HG03565 (cell line): ENCODE results near the gene RARA.

Source experiments
- ATAC-seq: cut with Tn5 transposase; IDR thresholded peaks from one replicate; pipeline ENCODE4 v1.9.1; 2021; ENCODE audit warnings: mild to moderate bottlenecking, moderate library complexity; ENCODE audit not compliant: unreplicated experiment

RARA gene

DNA sequence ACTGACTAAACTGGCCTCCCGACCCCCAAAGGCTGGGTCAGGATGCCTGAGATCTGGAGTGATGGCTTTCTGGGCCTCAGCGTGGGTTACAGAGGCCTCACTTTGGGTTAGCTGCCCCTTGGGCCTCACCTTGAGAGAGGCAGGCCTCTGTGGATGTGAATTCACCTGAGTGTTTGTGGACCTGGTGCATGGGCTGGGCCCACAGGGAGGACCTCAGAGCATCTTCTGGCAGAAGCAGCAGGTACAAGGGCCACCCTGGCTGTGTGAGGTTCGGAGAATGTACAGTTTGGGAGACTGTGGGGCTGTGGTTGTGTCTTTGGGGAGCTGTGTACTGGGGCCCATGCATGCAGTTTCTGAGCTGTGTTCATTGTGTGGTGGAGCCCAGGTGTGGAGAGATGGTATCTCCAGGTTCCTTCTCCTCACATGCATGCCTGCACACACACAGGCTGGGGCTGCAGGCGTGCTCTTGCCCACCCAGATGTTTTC lies 18.3 kb downstream of the RARA start:
- no peak for ATAC-seq

DNA sequence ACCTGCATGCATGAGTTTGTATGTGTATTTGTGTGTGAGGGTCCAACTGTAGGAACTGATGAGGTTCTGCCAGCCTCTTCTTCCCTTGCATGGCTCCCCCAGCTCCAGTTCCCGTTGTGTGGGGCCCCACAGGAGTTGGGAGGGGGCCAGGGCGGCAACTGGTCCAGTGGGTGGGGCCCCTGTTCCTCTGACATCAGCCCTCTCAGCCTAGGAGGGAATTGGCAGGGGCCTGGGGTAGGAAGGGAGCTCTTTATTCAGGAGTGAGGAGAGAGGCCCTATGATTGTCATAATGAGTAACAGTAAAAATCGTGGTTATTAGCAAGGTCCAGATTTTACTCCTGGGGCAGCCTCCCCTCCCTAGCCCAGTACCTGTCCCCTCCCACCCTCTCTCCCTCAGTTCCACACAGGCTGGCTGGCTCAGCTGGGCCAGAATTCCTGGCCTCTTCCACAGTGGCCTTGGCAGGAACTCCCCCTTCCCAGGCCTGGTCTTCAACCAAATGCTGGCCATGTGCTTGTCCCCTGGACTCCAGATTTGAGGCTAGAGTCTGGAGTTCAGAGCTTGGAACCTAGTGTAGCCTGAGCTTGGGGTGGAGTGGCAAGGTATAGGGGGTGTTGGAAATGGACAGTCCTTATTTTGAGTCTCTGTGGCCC lies 18.9 kb downstream of the RARA start:
- no peak for ATAC-seq

DNA sequence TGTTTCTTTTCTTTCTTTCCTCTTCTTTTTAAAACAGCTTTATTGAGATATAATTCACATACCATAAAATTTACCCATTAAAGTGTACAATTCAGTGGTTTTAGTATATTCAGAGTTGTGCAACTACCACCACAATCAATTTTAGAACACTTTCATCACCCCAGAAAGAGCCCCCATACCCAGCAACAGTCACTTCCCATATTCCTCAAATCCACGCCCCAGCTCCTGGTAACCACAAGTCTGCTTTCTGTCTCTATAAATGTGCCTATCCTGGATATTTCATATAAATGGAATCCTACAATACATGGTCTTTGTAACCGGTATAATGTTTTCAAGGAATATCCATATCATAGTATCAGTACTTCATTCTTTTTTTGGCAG lies 19.4 kb downstream of the RARA start:
- ATAC-seq = no peak

DNA sequence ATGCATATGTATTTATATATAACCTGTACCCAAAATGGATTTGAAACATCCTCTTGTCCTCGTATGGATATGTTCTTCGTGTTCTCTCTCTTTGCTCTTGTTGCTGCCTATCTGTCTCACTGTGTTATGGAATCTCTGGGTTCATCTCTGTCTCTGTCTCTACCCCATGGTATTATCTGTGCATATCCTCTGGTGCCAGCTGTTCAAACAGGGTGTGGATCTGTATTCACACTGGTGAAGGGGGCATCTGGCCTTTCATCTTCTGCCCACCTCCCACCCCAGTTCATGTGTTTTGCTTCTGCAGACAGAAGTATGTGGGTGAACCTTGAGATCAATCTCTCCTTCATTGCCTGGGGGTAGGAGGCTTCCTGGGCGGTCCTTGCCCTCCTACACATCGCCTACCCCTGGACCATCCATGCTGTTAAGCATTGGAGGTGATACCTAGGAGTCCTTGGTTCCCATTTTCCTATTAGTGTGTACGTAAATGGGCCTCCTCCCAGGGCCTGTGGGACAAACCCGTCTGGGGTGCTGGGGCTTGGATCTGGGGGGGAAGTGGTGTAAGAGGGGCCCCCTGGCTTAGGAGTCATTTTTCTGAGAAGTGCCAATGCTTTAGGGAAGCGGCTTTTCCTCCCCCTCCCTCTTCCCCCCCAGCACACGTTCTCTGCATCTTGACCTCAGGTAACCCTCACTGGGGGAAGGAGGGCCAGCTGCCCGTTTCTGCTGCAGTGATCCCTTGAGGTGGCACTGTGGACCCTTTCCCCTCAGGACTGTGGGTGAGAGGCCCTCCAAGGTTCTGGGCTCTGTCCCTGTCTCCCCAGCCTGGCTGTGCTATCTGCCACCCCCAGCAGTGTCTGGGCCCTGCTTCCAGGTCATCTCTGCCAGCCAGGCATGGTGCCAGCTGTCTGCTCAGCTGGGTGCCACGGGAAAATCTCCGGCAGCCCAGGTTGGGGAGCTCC lies 21.1 kb downstream of the RARA start:
- ATAC-seq = no peak

DNA sequence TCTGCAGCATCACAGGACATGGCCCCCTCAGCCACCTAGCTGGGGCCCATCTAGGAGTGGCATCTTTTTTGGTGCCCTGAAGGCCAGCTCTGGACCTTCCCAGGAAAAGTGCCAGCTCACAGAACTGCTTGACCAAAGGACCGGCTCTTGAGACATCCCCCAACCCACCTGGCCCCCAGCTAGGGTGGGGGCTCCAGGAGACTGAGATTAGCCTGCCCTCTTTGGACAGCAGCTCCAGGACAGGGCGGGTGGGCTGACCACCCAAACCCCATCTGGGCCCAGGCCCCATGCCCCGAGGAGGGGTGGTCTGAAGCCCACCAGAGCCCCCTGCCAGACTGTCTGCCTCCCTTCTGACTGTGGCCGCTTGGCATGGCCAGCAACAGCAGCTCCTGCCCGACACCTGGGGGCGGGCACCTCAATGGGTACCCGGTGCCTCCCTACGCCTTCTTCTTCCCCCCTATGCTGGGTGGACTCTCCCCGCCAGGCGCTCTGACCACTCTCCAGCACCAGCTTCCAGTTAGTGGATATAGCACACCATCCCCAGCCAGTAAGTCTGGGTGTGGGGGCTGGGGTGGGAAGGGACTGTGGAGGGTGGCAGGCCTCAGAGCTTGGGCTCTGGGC lies 22.0 kb downstream of the RARA start:
- ATAC-seq = no peak

DNA sequence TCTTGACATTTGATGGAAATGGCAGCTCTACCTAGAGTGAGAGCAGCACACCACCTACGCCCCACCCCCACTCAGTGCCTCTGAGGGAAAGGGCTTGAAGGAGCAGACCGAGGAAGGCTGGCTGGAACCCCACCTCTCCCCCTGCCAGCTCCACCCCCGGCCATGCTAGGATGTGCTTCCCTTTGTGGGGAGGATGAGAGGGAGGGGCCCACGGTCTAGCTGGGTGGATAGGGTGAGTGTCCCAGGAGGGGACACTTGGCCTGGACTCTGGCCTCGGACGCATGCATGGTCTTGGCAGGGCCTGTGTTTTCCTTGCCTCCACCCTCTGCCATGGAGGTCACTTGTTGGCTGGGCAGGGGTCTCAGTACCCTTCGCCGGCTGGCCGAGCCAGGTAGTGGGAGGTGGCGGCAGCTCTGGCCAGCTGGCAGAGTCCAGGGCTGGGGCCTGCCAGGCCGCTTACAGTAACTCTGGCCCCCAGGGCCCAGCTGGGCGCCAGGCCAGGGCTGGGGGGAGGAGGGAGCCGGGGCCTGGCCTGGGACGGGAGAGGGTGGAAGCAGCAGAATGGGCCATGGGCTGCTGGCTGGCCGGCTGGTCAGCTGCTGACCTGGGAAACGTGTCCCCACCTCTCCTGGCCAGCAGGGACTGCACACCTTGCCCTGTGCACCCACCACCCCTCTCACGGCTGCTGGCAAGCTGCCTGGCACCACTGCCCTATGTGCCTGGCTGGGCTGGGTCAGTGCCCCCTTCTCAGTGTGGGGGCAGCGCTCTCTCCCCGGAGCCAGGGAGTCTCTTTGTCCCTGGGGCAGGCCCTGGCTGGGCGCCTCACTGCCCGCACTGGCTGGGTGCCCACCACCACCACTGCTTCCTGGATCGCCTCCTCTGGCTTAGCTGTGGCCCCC lies 23.0 kb downstream of the RARA start:
- no peak for ATAC-seq

DNA sequence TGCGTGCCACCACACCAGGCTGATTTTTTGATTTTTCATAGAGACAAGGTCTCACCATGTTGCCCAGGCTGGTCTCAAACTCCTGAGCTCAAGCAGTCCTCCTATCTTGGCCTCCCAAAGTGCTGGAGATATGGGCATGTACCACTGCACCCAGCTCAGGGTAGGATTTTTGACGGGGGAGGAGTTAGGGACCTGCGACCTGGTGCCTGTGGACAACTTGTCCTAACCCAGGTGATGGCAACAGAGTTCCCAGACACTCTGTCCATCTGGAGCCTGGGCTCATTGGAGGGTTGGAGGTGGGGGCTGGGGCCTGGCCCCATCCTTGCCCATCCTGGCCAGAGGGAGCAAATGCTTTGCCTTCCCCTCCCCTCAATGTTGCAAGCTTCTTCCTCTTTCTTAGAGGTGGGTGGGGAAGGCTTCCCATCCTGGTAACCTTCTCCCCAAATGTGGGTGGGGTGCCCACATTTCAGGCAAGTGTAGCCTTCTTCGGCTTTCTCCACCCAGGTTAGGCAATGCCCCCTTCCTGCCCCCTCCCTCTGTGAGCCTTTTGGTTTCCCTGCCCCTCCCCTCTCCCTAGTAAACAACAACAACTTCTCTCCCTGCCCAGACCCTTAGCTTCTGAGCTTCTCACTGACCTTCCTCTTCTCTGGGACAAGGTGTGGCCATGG lies 24.9 kb downstream of the RARA start:
- ATAC-seq = no peak

DNA sequence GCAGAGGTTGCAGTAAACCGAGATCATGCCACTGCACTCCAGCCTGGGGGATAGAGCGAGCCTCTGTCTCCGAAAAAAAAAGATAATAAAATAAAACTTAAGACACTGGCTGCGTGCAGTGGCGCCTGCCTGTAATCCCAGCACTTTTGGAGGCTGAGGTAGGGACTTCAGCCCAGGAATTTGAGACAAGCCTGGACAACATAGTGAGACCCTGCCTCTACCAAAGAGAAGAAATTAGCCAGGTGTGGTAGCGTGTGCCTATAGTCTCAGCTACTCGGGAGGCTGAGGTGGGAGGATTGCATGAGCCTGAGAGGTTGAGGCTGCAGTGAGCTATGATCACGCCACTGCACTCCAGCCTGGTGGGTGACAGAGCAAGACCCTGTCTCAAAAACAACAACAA lies 26.6 kb downstream of the RARA start:
- ATAC-seq = no peak

DNA sequence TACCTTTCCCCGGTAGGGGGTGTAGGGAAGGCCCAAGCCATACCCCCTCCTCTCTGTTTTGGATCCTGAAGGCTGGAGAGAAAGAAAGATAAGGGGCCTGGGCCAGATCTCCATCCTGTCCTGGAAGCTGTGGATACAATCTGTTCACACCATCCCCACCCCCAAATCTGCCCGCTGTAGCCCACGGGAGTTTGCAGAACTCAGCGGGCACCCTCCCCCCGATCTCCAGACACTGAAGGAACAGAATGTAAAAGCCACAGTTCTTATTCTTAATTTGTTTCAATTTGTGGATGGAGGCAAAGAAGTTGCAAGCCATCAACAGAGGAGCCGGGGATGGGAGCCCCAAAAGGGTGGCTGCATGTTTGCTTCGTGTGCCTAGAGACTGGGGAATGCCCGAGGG lies 28.4 kb downstream of the RARA start:
- no peak for ATAC-seq

DNA sequence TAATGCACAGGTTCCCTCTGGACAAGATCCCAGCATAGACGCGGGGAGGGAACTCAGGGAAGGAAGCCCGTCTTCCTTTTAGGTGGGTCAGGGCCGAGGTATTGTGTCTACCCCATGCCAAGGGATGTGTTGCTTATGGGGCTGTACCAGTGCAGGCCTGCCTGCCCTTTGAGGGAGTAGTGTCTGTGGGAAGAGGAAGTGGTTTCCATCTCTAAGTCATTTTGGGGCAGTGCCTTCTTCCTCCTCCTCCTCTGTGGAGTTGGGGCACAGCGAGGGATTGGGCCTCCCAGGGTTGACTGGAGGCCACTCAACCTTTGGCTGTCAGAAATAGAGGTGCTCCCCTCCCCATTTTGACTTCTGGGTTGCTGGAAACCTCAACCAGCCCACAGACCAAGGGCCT lies 29.1 kb downstream of the RARA start:
- ATAC-seq = no peak

DNA sequence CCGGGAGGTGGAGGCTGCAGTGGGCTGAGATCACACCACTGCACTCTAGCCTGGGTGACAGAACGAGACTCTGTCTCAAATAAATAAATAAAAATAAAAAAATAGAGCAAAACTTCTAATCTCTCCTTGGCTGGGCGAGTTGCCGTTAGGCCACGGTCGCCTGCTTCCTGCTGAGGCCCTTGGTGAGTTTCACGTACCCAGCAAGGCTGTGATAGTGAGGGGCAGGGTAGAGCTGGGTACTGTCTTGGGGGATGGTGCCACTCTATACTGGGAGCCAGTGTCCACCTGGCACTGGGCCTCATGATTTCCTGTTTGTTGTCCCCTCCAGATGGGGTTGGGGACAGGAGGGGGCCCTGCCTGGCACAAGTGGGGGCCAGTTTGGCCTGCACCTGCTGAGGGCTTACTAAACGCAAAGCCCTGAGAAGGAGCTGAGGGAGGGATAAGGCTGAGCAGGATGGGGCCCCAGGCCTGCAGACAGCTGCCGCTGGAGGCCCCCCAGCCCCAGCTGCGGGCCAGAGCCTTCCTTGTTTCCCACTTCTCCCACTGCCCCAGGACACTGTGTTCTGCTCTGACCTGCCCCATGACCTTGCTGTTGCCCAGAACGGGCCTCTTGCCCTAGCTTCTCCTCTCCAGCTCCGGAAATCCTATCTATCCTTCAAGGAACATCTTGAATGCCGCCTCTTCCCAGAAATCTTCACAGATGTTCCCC lies 30.1 kb downstream of the RARA start:
- no peak for ATAC-seq

DNA sequence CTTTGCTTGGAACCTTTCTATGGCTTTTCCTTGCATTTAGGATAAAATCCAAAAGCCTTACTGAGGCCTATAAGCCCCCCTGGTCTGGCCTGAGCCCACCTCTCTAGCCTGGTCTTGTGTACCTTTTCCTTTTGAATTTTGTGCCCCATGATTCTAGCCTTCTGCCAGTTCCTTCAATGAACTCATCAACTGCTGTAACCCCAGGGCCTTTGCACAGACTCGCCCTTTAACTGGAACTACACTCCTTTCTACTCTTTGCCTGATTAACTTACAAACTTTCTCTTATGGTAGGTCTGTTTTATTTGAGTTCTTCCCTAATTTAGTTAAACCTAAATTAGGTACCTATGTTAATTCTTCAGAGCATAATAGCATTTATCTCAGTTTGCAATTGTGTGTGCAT lies 31.3 kb downstream of the RARA start:
- ATAC-seq = no peak

DNA sequence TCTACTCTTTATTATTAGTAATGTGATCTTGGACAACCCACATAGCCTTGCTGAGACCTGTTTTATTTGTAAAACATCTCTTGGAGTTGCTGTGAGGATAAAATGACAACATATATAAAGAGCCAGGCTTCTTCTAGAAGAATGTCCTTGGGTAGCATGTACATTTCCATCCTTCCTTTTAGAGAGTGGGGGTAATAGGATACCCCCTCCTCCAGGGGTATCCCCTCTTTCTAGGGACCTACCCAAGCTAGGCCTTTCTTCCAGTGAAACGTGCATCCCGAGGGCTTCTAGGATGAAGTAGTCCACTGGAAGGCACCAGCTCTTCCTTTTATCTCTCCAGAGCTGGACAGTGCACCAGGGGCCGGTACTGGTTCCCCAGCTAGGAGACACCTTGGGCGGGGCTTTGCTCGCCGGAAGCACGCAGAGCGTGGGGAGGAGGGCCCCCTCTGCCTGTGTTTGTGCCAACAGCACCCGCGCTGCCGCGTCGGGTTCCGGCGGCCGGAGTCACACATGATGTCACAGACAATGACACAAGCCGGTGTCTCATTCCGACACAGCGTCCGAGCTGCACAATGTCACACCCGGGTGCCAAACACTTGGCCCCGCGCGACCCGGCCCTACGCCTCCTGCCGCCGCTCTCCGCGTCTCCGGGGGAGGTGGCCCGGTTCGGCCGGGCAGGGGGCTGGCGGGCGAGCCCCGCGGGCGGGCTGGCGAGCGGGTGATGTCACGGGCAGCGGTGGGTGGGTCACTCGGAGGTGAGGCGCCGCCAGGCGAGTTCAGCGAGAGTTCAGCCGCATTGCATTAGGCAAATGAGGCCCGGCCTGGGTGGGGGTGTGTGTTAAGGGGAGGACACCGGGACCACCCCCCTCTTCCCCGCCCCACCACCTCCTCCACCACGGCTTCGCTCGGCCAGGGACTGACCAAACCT lies 32.2 kb downstream of the RARA start:
- peak; percentile 49 for ATAC-seq

DNA sequence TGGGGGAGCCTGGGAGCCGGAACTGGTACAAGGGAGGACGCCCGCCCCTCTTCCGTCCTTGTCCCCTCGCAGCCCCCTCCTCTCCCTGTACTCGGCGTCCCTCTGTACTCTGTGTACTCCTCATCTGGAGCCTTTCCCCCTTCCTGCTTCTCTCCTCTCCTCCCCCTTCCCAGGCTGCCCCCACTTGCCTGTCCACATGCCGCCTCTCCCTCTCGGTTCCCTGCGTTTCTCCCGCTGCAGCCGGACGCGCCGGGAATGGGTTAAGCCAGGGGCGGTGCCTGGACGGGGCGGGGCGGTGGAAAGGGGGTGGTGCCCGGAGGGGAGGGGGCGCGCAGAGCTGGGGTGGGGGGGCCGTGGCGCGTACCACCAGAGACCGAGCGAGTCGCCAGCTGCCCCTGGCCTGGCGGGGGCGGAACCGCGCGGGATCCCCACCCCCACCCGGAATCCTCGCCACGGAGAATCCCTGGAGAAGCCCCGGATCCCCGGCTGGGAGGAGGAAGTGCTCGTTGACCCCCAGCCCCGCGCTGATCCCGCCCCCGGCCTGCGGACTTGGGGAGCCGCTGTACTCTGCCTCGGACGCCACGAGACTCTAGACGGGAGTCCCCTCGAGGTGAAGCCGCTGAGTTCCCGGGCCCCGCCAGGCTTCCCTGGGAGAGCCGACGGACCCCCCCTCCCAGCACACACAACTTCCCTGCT lies 33.0 kb downstream of the RARA start:
- ATAC-seq = no peak

DNA sequence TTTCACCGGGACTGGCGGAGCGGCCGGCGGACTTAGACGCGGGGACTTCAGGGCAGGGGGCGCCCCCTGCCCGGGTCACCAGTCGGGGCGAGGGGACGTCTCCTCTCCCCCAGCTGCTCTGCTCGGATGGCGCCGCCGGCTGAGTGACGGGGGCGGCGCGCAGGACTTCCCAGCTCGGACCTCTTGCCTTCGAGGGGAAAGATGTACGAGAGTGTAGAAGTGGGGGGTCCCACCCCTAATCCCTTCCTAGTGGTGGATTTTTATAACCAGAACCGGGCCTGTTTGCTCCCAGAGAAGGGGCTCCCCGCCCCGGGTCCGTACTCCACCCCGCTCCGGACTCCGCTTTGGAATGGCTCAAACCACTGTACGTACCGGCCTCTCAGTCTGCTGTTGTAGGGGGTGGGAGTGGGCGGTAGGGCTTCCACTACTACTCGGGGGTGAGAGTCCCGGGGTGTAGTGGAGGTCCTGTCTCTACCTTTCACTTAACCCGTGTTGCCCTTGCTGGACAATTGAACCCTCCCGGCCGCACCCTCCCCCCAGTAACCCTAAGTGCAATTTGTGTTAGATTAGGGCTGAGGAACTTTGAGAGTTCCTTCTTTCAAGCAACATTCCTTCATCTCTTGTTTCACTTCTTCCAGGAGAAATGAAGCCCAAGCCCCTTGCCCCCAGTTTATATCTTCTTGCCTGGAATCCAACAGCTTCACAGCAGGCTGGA lies 33.7 kb downstream of the RARA start:
- ATAC-seq = no peak

DNA sequence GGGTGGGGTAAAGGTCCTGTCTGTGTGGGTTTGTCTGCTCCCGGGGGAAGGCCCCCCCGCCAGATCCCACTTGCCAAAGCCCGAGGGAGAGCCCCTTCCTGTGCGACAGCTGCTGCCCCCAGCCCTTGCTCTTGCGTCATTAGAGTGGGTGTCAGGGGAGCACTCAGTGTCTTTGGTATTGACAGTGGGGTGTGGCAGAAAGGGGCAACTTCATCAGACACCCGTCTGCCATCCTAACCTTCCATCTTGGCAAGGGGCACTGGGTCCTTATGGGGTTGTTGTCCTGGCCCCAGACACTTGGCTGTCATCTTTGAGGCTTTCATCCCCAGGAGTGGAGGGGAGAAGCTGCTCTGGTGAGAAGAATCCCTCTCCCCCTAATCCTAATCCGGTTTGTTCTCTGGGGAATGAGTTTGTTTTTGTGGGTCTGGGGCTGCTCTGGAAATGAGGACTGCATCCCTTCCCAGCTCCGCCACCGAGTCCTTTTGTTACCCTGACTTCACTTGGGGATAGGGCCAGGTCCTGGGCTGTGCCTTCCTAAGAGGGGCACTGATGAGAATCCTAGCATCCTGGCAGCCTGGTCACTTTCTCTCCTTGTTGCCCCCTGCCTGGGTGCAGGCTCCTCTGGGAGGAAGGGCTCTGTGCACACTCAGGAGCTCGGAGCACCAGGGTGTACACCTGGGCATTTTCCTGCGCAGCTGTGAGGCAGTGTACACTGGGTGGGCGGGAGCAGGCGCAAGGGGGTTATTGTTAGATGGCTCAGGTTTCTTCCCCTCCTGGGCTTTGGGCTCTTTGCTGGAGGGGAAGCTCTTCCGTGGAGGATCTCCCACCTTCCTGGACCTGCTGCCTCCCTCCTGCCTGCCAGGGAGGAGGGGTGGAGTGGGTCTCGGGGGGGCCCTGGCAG lies 34.5 kb downstream of the RARA start:
- ATAC-seq = no peak
